D341Med (cell line): ENCODE measurements around the gene COPS8.

Source experiments
- DNase-seq: peaks from one replicate; pipeline ENCODE4 v3.0.0; 2012; ENCODE audit warnings: low spot score

Gene COPS8

DNA sequence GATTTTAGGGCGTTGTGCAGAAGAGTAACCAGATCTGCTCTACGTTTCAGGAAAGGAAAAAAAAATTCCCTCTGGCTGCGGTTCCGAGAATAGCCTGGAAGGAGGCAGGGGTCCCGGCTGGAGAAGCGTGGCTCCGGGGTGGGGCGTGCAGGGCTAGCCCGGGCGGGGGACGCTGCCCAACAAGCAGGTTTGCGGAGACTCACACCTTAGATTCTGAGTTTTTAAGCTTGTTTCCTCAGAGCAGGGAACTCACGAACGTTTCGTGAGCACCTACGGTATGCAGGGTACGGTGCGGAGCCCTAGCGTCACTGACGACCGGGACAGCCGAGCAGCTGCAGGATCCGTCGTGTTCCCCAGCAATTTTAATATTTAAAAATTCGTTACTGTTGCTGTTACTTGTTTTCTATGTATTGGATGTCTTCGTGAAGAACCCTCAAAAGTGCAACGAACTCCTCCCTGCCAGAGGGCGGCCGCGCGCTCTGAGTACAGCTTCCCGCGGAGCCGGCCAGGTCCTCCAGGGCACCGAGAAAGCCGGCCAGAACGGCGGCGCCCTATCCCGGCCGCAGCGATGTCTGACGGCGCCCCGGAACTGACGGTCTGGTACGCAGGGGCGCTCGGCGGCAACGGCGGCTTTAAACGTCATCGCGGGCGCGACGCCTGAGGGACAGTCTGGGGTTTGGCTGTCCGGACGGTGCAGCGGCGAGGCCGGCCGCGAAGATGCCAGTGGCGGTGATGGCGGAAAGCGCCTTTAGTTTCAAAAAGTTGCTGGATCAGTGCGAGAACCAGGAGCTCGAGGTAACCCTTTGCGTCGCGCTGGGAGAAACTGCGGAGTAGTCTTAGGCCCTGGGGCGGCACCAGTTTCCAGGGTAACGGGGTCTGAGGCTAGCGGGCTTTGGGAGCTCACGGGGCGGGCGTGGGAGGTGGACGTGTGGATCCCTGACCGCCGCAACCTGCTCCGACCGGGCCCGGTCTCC lies at the start of gene COPS8:
Gene COPS8, plus strand, starts transcription at position 642 of the 974 bp plus-strand sequence. Its CDS starts 76 bp downstream, at position 718.
- DNase-seq: peak; percentile 95

DNA sequence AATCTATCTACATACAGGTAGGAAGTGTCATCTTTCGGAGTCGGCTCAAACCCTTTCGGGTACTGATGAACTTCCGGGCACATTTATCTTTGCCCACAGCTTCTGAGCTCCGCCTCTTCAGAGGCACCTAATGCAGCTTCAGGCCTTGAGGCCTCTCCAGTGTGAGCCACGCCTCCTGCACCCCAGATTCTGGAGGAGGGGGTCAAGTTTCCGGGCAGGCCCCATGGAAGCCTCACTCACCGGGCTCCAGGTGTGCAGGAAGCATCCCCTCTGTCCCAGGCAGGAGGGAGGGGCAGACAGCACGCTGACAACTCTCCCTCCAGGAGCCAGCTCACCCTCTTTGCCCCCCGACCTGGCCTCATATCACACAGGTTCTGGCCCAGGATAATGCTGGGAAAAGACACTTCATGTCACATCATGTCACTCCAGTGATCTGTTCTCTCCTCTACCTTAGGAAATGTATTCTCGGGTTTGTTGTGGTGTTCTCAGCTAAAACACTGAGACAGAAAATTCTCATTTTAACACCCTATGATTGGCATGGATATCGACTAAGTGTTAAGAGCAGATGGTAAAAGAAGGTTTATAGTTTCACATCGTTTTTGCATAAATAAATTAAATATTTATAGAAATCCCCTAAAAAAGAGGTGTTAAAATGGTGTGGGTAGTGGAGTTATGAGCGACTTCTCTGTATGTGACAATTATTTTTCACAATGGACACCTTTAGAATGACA lies 46.2 kb upstream of the COPS8 start:
- DNase-seq: no peak

DNA sequence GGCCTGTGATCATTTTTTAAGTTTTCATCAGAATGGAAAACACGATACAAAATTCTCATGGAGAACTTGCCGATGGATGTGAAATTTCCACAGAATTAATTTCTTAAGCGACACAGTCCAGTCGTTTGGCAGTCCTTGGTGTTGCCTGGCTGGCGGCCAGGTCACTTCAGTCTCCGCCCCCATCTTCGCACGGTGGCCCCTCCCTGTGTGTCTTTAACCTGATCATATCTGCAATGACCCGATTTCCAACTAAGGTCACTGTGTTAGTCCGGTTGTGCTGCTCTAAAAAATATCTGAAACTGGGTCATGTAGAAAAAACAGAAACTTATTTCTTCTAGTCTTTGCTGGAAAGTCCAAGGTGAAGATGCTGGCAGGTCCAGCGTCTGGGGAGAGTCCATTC lies 44.5 kb upstream of the COPS8 start:
- DNase-seq: no peak

DNA sequence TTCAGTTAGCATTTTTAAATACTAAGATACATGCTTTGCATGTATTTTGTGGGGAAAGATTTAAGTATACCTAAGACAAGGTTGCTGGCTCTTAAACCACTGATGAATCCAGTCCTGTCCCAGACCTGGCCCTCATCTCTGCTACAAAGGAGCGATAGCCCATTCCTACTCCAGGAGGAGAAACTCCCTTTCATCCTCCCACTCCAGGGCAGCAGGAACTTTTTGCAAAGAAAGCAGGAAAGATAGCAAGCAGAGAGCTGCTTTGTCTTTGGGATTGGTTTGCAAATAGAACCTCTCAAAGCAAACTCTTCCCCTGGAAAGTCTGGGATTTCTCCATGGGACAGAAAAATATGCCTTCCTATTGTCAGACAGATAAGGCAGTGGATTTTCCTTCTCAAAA lies 43.6 kb upstream of the COPS8 start:
- DNase-seq: no peak

DNA sequence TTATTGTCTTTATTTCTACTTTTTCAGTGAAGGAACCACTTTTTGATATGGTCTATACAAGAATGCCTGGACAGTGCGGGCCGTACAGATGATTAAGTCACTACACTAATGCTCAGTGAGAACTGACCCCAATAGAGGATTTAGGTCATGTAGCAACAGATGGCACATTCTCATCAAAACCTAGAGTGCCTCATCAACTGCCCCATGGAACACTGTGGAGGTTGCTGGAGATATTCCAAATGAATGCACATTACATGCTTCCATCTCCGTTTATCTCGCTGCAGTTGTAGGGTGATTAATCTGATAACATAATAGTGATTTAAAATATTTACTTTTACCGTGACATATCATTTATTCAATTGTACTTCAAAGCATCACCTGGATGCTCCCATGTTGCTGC lies 41.8 kb upstream of the COPS8 start:
- no peak for DNase-seq

DNA sequence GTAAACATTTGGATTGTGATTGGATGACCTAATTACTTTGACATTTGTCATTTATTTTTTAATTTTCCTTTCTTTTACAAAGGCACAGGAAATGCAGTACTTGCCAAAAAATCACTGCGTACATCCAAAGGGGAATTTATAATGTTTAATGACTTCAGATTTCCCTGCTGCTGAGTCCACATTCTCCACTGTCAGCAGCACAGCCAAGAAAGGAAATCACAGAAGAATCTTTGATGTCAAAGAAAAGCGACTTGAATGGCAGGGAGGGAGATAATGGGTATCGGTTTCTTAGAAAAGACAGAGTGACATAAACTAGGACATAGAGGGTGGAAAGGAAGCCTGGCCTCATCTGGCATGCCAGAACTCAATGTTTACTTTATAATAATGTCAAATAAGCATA lies 41.4 kb upstream of the COPS8 start:
- DNase-seq: no peak

DNA sequence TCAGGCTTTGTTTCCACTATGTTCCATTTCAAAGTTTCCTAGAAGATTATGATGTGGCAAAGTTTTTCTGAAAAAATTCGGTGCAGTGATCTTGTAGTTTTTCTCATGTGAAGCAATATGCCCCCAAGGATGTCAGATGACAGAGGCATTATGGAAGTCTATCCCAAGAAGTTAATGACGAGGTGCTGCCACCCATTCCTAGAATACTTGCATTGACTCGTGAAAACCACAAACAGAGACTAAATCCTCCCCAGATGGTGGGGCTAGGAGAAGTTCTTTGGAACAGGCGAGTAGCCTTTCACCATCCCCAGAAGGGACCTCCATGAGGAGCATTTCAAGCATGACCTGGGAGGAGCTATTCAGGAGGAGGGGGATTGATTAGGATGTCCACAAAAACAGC lies 40.2 kb upstream of the COPS8 start:
- DNase-seq: no peak

DNA sequence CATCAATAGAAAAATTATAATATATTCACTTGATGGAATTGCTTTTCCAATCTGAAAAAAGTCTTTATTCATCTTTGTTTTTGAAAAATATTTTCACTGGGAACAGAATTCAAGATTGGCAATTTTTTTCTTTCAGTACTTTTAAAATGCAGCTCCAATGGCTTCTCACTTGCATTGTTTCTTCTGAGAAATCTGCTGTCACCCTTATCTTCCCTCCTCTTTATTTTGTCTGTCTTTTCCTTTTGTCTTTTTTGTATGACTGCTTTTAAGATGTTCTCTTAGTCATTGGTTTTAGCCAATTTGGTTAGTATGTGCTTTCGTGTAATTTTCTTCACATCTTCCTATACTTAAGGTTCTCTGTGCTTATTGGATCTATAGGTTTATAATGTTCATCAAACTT lies 37.1 kb upstream of the COPS8 start:
- no peak for DNase-seq

DNA sequence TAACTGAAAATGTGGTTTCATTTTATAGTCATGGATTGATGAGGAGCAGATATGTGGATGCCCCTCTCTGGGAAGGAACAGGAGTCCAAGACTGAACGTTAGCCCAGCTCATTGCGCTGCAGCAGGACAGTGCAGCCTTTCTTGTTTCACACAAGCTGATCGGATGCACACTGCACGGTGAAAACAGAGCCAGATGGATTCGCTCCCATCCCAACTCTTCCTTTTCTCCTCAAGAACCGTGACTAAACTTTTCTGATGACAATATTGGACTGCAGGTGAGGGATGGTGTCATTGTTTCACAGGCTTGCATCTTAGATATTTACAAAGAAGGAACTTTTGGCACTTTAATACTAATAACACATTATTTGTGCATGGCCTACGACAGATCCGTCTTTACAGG lies 33.8 kb upstream of the COPS8 start:
- no peak for DNase-seq

DNA sequence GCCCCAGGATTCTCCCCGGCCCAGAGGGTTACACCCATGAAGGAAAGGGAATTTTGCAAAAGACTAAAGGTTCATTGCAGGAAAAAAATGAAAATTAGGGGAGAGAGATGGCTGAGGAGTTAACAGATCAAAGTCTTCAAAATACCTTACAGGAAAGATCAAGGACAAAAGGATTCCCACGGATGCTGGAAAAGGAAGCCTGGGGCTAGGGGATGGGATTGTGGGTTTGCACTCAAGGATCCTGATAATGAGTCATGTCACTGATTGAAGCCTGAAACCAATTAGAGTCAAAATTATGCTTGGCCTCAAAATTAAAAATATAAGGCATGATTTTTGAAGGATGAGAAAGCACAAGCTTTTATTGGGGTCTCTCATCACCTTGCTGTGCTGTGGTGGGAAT lies 32.6 kb upstream of the COPS8 start:
- DNase-seq: no peak

DNA sequence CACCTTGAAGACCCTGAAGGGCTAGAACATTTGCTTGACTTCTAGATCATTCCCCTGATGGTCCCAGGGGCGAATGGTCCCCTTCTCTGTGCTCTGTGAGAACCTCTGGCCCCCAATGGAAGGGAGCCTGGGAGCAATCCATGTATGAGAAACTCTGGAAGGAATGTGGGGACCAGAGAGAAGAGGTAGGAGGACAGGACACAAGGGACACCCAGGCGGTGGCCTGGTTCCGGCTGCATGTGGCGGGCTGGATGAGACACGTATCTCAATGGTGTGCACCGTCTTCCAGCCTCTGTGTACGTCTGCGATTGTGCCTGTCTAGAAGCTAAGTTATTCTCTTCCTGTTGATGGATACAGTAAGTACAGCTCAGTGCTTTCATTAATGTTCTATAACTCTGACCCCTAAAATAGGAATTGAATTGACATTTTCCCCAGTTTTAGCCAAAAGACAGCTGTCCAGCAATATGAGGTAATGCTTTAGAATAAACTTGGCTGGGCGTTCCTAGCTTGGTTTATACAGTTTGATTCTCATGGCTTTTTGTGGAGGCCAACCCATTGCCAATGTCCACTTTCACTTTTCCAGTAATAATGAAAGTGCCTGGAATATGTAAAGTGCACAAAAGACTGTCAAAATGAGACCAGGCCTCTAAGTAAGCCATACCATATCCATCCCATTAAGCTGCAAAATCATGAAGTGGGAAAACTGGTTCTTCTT lies 30.1 kb upstream of the COPS8 start:
- DNase-seq: no peak

DNA sequence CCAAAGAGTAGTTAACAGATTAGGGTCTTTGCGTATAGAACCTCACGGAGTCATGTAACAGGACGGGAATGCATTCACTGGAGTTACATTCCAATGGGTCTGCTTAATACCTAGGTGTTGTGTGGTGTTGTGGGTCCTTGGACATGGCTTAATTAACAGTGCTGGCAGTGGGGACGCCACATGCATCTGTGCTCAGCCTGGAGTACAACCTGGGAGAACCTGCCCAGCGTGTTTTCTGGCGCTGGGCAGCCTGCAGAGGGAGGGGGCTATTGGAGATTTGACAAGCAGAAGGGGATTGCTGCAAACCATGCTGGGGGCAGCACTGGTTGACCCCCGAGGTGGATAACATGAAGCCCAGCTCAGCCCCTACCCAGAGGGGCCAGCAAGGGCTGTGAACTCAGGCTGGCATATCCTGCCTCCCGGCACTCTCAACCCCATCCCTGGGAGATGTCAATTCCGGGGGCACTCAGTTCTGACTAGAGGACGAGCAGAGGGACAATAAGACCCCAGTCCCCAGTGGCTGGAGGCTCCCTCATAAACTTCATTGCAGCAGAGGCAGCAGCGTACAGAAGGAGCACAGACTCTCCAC lies 29.3 kb upstream of the COPS8 start:
- DNase-seq: no peak

DNA sequence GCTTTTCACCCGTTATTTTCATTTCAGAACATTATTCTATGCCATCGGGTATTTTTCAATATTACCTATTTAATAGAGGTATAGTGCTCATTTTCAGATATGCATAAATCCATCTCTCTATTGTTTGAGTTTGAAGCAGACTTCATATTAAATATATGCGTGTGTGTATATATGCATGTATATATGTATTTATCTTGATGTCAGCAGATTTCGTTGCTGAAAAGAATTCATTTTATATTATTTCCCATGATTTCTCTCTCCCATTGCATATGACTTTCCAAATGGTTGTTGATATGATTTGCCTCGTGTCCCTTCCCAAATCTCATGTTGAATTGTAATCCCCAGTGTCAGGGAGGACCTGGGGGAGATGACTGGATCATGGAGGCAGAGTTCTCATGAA lies 28.6 kb upstream of the COPS8 start:
- no peak for DNase-seq

DNA sequence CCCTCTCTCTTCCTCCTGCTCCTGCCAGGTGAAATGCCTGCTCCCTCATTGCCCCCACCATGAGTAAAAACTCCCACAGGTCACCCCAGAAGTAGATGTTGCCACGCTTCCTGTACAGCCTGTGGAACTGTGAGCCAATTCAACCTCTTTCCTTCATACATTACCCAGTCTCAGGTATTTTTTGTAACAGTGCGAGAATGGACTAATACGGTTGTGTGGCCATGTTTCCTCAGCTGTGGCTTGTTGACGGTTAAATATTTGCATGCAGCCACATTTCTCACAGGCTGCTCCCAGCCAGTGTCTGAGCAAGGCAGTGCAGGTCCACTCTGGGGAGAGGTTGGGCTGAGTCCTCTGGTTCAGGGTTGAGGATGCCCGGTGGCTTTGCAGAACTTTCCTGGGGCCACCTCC lies 27.8 kb upstream of the COPS8 start:
- no peak for DNase-seq

DNA sequence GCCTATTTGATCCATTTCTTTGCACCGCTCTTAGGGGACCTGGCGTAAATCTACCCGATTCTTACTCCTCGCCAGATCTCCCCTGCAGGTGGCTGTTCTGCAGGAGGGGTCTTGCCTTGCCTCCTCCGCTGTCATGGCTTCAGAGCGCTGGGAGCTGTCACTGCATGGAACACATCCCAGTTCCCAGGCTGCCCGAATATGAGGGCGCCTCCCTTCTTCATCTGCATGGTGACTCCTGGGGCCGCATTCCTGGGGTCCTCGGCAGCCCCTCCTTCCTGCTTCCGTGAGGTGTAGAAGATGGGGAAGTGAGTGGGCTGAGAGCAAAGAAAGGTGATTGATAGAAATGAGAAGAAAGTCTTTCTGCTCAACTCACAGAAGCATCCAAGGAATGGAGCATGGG lies 27.3 kb upstream of the COPS8 start:
- DNase-seq: no peak

DNA sequence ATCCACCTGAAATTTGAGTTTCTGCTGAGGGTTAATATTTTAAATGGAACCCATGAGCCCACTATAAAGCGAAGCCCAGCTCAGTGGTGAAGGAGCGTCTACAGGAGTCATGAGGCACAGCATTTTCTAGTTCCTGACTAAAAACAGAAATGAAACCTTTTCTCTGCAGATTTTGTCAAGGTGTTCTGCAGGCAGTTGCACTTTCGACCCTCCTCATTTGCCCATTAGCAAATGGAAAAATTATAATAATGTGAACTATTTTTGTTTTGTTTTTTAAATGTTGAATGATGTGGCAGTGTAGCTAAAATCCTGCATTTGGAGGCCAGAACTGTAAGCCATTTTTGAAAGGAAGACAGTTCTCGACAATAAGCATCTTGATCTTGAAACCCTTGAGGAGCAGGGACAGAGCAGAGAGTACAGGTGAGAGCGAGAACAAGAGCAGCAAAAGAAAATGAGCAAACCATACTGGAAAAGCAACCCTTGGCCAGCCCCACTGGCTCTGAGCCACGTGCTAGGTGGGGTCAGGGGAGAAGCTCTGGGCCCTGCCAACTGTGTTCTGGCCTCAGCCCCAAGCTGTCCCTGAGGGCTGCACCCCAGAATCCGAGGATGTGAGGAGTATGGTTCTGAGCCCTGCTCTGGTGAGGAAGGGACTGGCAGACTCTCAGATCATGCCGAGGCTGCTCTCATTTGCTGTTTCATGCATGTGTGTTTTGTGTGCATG lies 26.4 kb upstream of the COPS8 start:
- no peak for DNase-seq

DNA sequence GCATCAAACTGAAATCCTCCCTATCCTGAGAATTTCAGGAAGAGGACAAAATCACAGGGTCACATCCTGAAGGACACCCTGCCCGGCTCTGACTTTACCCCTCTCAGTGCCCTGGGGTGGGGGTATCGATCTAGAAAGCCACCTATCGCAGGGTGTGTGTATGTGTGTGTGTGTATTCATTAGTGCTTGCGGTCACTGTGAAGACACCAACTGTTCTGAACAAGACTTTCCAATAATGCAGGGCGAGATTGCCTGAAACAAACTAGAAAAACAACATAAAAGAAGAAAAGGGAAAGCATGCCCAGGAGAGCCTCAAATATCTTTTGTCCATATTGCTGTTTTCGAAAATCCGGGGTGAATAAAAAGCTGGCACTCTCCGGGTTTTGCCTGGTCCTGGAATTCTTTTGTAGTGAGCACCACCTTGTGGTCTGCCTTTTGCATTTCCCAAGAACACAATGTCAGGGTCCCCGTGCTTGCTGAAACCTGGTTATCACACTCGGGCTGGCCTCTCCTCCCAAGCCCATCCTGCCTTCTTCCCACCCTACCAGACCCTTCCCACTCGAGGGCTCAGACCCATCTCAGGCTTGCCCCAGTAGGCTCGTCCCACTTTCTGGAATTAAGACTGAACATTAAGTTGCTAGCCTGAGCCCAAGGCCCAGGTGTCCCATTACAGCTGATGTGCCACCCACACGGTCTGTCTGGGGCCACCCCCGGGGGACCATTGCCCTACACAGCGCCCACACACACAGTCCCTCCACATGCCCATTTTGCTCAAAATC lies 25.0 kb upstream of the COPS8 start:
- DNase-seq: peak; percentile 79

DNA sequence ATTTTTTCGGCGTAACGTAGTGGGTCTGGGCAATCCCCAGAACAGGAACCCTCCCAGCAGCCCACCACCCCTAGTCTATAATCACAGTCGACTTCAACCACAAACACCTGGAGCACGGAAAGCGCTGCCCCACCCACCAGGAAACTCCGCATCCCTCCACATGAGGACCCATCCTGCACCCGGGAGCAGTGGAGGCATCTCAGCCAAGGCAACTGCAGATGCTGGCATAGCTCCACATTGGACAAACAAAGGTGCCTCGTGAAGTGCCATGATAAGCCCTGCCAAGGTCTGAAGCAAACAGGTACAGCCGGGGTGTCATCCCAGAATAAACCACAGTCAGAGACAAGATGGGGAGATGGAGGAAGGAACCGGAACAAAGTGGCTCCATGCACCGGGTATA lies 24.3 kb upstream of the COPS8 start:
- no peak for DNase-seq

DNA sequence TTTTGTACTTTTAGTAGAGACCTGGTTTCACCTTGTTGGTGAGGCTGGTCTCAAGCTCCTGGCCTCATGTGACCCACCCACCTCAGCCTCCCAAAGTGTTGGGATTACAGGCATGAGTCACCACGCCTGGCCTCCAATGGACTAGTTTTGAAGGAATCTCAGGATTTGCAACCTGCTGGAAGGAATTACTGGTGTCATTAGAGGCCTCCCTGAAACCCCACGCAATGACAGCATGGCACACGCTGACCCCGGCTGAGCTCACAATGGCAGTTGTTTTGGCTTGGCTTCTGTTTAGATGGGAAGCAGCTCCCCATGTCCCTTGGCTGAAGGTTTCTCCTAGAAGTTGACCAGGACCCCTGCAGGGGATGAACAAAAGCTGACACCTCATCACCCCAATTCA lies 23.1 kb upstream of the COPS8 start:
- no peak for DNase-seq

DNA sequence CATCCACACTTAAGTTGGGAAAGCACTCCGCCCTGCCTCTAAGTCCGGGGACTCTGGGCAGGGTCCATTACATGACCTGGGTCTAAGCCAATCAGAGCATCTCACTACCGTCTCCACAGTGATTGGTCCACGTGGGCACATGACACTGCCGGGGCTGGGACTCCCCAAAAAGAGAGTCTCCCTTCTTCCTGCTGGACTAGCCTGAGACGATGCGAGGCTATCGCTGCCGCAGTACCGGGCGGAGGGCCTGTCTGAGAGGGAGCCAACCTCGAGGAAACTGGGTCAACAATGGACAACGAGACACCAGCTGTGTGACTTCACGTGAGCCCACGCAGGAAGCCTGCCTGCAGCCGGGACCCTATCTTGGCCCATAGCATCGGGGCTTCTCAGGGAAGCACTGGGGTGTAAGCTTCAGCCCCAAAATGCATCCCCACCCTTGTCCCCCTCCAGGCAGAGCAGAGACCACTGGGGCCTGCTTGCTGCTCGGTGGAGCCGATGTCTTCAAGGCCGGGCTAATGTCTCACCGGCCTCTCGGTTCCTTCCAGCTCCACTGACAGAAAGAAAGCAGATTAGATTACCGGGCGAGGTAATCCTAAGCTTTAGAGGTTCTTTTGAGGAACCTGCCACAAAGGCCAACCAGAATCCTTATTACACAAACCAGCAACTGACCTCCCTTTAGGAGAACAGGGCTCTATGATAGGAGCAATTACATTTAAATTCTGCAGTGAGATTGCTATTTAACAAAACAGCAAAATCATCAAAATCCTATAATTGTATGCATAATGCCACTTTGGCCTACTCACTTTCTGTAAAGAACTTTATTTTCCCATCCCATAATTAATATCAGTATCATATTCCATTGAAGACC lies 21.3 kb upstream of the COPS8 start:
- DNase-seq: no peak
